Activated CD4-positive, alpha-beta T cell treated with anti-CD3 and anti-CD28 coated beads for 36 hours (primary cell): ENCODE data around the gene BRK1. TPM values are rescaled to one million over a fixed set of nuclear protein-coding genes. Genes with fewer than 3 reads are reported as not detected.
"Not testable (repeated sequence)": the region's sequence is repeated elsewhere in the genome, so short reads cannot be mapped to it uniquely, and the experiment has no call there.

Source experiments
- ATAC-seq: fragments of 200-7000 bp; cut with Tn5 transposase; one replicate; pipeline ENCODE4 v1.10.0; 2021; ENCODE audit warnings: mild to moderate bottlenecking, moderate library complexity
- CTCF ChIA-PET: fragments of 350-600 bp; sonication (Branson Sonifier 250); formaldehyde crosslinking; loops from one replicate; lab custom pipeline; 2021; ENCODE audit warnings: antibody characterized with exemption; lab: Charles Lee
- POLR2A ChIA-PET: fragments of 350-600 bp; sonication (Branson Sonifier 250); formaldehyde crosslinking; loops from one replicate; lab custom pipeline; 2021; ENCODE audit warnings: antibody characterized with exemption, inconsistent platforms; lab: Charles Lee
- DNase-seq: peaks from one replicate; pipeline ENCODE4 v3.0.0-alpha.2; 2020
- H3K27ac Mint-ChIP-seq: one replicate; pipeline ENCODE4 v1.8.0; 2021; ENCODE audit warnings: mixed read lengths
- H3K27me3 Mint-ChIP-seq: one replicate; pipeline ENCODE4 v1.8.0; 2021; ENCODE audit warnings: mixed read lengths
- H3K36me3 Mint-ChIP-seq: one replicate; pipeline ENCODE4 v1.8.0; 2021; ENCODE audit warnings: low read depth, mixed read lengths
- H3K4me1 Mint-ChIP-seq: one replicate; pipeline ENCODE4 v1.8.0; 2021; ENCODE audit warnings: mixed read lengths
- H3K4me3 Mint-ChIP-seq: one replicate; pipeline ENCODE4 v1.8.0; 2021; ENCODE audit warnings: mild to moderate bottlenecking, moderate library complexity, mixed read lengths
- H3K9me3 Mint-ChIP-seq: one replicate; pipeline ENCODE4 v1.8.0; 2021; ENCODE audit warnings: low read depth, mixed read lengths
- intact Hi-C, 2 experiments: fragments of 100-400 bp; cut with DNase I in 1 of 2; cut with micrococcal nuclease in 1 of 2; formaldehyde crosslinking; loops; one replicate each; pipeline versions ENCODE4 v1.14.2 to v1.15.1; 2022 to 2024; cut with DNase I, micrococcal nuclease
- total RNA-seq, 2 experiments: library from RNA; stranded (reverse); gene quantifications; one replicate each; pipeline ENCODE4 v1.2.3, GENCODE V29; 2021

BRK1 gene
- total RNA-seq, 2 experiments from 2014 or later, result 83.4 to 86.6 TPM

DNA sequence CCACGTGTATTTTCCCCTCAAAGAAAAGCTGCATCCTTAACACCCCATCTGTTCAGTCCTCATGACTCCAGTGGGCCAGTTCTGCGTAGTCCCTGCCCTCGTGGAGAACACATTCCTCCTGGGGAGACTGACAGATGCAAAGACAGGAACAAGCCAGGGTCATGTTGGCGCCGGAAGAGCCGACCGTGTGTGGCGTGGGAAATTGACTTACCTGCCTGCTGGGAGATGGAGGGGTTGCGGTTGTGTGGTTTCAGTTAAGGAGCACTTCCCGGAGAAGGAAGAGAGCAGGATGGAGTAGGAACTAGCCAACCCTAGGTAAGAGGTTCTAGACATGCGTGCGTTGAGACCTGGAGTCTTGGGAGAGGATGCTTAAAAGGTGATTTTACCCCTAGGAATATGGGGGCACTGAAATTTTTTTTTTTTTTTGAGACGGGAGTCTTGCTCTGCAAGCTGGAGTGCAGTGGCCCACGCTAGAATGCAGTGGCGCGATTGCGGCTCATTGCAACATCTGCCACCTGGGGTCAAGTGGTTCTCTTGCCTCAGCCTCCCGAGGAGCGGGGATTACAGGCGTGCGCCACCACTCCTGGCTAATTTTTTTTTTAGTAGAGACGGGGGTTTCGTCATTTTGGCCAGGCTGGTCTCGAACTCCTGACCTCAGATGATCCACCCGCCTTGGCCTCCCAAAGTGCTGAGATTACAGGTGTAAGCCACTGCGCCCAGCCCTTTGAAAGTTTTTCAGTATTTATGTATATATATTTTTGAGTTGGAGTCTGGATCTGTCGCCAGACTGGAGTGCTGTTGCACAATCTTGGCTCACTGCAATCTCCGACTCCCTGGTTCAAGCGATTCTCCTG lies 27.5 kb downstream of the BRK1 start:
- Mint-ChIP-seq H3K4me1 (peaks cover 28% of the 10 kb centered on the region), H3K4me3 (peak overlapping the region; percentile 97), H3K9me3 (no peaks in the 10 kb centered on the region), H3K36me3 (peaks cover 32% of the 10 kb centered on the region), H3K27me3 (no peaks in the 10 kb centered on the region), H3K27ac (peak overlapping the region; percentile 89)
- ChIA-PET POLR2A (interaction anchor here (0.7 to 1.5 kb wide), 3 partner anchors 13 to 105 kb away, joined by 3 to 7 read pairs (median 5); partner anchors contain the start of gene TATDN2), CTCF (interaction anchor here (0.6 to 1.7 kb wide), 4 partner anchors 8 to 119 kb away, joined by 3 to 4 read pairs (median 3); no protein-coding TSS in a partner anchor)
- DNase-seq, result peak; percentile 57
- intact Hi-C loops, result loop anchor here (1.0 to 5.0 kb wide), 6 partner anchors 21 to 746 kb away; partner anchors contain the start of genes IRAK2 (in 1 of the 2), SETD5 (in 1 of the 2) and TATDN2 (in 1 of the 2)
- ATAC-seq, result peak; percentile 15

- ChIA-PET CTCF (interaction anchor here (0.6 to 0.8 kb wide), 2 partner anchors 56 to 110 kb away, joined by 3 read pairs; no protein-coding TSS in a partner anchor), POLR2A (no interaction called here)
- H3K4me1 Mint-ChIP-seq, result peaks cover 34% of the 10 kb centered on the region
- peak overlapping the region; percentile 46 for H3K4me3 Mint-ChIP-seq
- ATAC-seq, result no peak
- no peaks in the 10 kb centered on the region for H3K27me3 Mint-ChIP-seq
- H3K9me3 Mint-ChIP-seq, result no peaks in the 10 kb centered on the region
- peak overlapping the region; percentile 40 for H3K27ac Mint-ChIP-seq
- DNase-seq, result no peak
- intact Hi-C loops, result no loop called here
- peaks cover 54% of the 10 kb centered on the region for H3K36me3 Mint-ChIP-seq
Measured at GRCh38 chr3:10145685-10146084, 30.2 kb downstream of the BRK1 start.

- DNase-seq (no peak), ATAC-seq (no peak)
- intact Hi-C loops, result no loop called here
- Mint-ChIP-seq H3K4me3 (no peak overlapping the region), H3K36me3 (peaks cover 54% of the 10 kb centered on the region), H3K4me1 (peaks cover 21% of the 10 kb centered on the region), H3K9me3 (no peaks in the 10 kb centered on the region), H3K27me3 (no peaks in the 10 kb centered on the region), H3K27ac (peak overlapping the region; percentile 3)
- POLR2A ChIA-PET, result interaction anchor here (0.6 kb wide), 2 partner anchors 8 to 162 kb away, joined by 5 to 6 read pairs; no protein-coding TSS in a partner anchor
- CTCF ChIA-PET, result no interaction called here
Measured at GRCh38 chr3:10149226-10149625, 33.8 kb downstream of the BRK1 start.

- Mint-ChIP-seq H3K9me3 (no peaks in the 10 kb centered on the region), H3K4me1 (peaks cover 14% of the 10 kb centered on the region), H3K27me3 (no peaks in the 10 kb centered on the region), H3K27ac (no peak overlapping the region), H3K4me3 (no peak overlapping the region), H3K36me3 (peaks cover 55% of the 10 kb centered on the region)
- no peak for DNase-seq
- intact Hi-C loops, result no loop called here
- no peak for ATAC-seq
- POLR2A ChIA-PET, result no interaction called here
- CTCF ChIA-PET, result interaction anchor here (0.9 kb wide), 1 partner anchor 113 kb away, joined by 4 read pairs; no protein-coding TSS in a partner anchor
Measured at GRCh38 chr3:10150987-10151386, 35.5 kb downstream of the BRK1 start.

DNA sequence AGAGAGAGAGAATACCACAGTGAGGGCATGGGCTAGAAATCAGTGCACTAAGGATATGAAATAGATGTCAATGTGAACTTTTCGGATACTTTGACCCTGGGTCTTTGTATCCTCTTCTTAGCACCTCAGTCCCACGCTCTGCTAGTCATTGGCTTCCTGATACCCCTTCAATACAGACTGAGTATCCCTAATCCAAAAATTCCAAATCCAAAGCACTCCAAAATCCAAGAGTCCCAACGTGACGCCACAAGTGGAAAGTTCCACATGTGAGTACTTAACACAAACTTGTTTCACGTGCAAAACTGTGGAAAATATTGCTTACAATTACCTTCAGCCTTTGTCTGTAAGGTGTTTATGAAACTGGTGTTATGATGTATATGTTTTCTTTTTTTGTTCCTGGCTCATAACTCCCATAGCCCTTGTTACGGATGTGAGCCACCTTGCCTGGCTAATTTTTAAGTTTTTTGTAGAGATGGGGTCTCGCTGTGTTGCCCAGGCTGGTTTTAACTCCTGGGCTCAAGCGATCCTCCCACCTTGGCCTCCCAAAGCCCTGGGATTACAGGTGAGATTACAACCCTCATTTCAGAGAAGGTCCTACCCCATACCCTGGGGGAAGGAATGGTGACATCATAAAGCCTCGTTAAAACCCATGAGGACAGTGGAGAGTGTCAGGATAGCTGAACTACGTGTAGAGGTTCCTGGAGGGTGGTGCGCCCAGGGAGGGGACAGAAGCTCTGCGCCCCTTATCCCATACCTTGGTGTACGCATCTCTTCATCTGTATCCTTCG lies 39.1 kb downstream of the BRK1 start:
- Mint-ChIP-seq H3K4me1 (peaks cover 1% of the 10 kb centered on the region), H3K9me3 (no peaks in the 10 kb centered on the region), H3K4me3 (no peak overlapping the region), H3K27me3 (no peaks in the 10 kb centered on the region), H3K36me3 (peaks cover 37% of the 10 kb centered on the region), H3K27ac (no peak overlapping the region)
- DNase-seq (no peak), ATAC-seq (peak; percentile 44)
- ChIA-PET POLR2A (no interaction called here), CTCF (interaction anchor here (1.0 kb wide), 1 partner anchor 10 kb away, joined by 3 read pairs; no protein-coding TSS in a partner anchor)
- intact Hi-C loops, result no loop called here

GRCh38 chr3:10155123-10155472 lies 39.6 kb downstream of the BRK1 start:
- H3K4me1 Mint-ChIP-seq, result peaks cover 1% of the 10 kb centered on the region
- H3K27me3 Mint-ChIP-seq, result no peaks in the 10 kb centered on the region
- no peak overlapping the region for H3K27ac Mint-ChIP-seq
- peaks cover 32% of the 10 kb centered on the region for H3K36me3 Mint-ChIP-seq
- H3K4me3 Mint-ChIP-seq, result no peak overlapping the region
- ChIA-PET CTCF (interaction anchor here (1.0 kb wide), 1 partner anchor 9 kb away, joined by 3 read pairs; no protein-coding TSS in a partner anchor), POLR2A (interaction anchor here (0.6 kb wide), 1 partner anchor 215 kb away, joined by 12 read pairs; no protein-coding TSS in a partner anchor)
- no peak for DNase-seq
- intact Hi-C loops, result no loop called here
- no peaks in the 10 kb centered on the region for H3K9me3 Mint-ChIP-seq
- no peak for ATAC-seq

DNA sequence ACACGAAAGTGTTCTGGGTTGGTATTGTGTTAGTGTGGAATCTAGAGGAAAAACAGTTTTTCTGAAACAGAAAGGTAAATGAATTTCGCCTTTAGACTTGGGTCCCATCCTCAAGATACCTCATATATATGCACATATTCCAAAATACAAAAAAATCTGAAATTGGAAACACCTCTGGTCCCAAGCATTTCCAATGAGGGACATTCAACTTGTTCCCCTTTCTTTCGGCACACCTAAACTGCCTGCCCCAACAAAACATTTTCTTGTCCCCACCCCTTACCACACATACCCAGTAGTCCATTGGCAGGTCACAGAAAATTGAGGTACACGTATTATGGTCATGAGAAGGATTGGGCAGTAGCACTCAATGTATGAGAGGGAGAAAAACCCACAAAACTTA lies 40.2 kb downstream of the BRK1 start:
- ATAC-seq, result no peak
- CTCF ChIA-PET, result interaction anchor here (1.0 kb wide), 1 partner anchor 8 kb away, joined by 3 read pairs; no protein-coding TSS in a partner anchor
- POLR2A ChIA-PET, result interaction anchor here (0.6 kb wide), 1 partner anchor 215 kb away, joined by 12 read pairs; no protein-coding TSS in a partner anchor

DNA sequence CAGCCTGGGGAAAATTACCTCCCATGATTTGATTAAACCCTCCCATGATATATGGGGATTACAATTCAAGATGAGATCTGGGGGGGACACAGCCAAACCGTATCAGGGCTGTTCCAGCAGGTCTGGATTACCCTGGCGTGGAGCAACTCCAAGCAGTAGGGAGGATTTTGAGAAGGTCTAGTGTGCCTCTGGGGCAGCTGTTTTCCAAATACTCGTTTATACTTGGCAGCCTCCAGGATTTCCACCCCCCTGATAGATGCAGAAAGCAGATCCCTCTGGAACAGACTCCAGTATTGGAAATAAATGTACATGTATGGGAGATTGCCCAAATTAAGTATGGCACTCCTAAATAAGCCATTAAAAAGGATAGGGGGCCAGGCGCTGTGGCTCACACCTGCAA lies 41.6 kb downstream of the BRK1 start:
- CTCF ChIA-PET, result no interaction called here
- POLR2A ChIA-PET, result no interaction called here
- H3K4me3 Mint-ChIP-seq, result no peak overlapping the region

More for the DNA sequence above, 40.2 kb downstream of the BRK1 start:
- H3K36me3 Mint-ChIP-seq, result peaks cover 26% of the 10 kb centered on the region
- H3K27me3 Mint-ChIP-seq, result no peaks in the 10 kb centered on the region
- no peak for DNase-seq
- no peak overlapping the region for H3K4me3 Mint-ChIP-seq
- H3K4me1 Mint-ChIP-seq, result peaks cover 1% of the 10 kb centered on the region
- intact Hi-C loops, result no loop called here
- H3K27ac Mint-ChIP-seq, result no peak overlapping the region
- no peaks in the 10 kb centered on the region for H3K9me3 Mint-ChIP-seq

GRCh38 chr3:10158555-10158954 lies 43.1 kb downstream of the BRK1 start:
- CTCF ChIA-PET, result interaction anchor here (1.2 kb wide), 1 partner anchor 34 kb away, joined by 3 read pairs; no protein-coding TSS in a partner anchor
- DNase-seq, intact Hi-C loops, H3K27ac Mint-ChIP-seq, POLR2A ChIA-PET, H3K27me3 Mint-ChIP-seq, ATAC-seq, H3K4me1 Mint-ChIP-seq, H3K9me3 Mint-ChIP-seq, H3K4me3 Mint-ChIP-seq: not testable (repeated sequence)
- H3K36me3 Mint-ChIP-seq, result peaks cover 10% of the 10 kb centered on the region

More for the DNA sequence above, 41.6 kb downstream of the BRK1 start:
- Mint-ChIP-seq H3K9me3 (no peaks in the 10 kb centered on the region), H3K27me3 (no peaks in the 10 kb centered on the region), H3K4me1 (peaks cover 1% of the 10 kb centered on the region), H3K27ac (no peak overlapping the region), H3K36me3 (peaks cover 15% of the 10 kb centered on the region)
- intact Hi-C loops, result no loop called here
- no peak for DNase-seq
- no peak for ATAC-seq

- H3K9me3 Mint-ChIP-seq, result no peaks in the 10 kb centered on the region
- no peak for DNase-seq
- ChIA-PET POLR2A (no interaction called here), CTCF (interaction anchor here (0.5 to 0.8 kb wide), 4 partner anchors 24 to 103 kb away, joined by 3 to 4 read pairs (median 3); no protein-coding TSS in a partner anchor)
- ATAC-seq, result no peak
- H3K36me3 Mint-ChIP-seq, result peaks cover 4% of the 10 kb centered on the region
- H3K27me3 Mint-ChIP-seq, result no peaks in the 10 kb centered on the region
- no peak overlapping the region for H3K27ac Mint-ChIP-seq
- H3K4me1 Mint-ChIP-seq, result peaks cover 1% of the 10 kb centered on the region
- intact Hi-C loops, result no loop called here
- H3K4me3 Mint-ChIP-seq, result no peak overlapping the region
Measured at GRCh38 chr3:10160346-10160745, 44.9 kb downstream of the BRK1 start.

GRCh38 chr3:10160925-10161324 lies 45.5 kb downstream of the BRK1 start:
- ATAC-seq, result no peak
- no peaks in the 10 kb centered on the region for H3K36me3 Mint-ChIP-seq
- H3K27ac Mint-ChIP-seq, result no peak overlapping the region
- intact Hi-C loops, result no loop called here
- POLR2A ChIA-PET, result no interaction called here
- H3K9me3 Mint-ChIP-seq, result no peaks in the 10 kb centered on the region
- no peak overlapping the region for H3K4me3 Mint-ChIP-seq
- CTCF ChIA-PET, result interaction anchor here (0.6 kb wide), 1 partner anchor 112 kb away, joined by 3 read pairs; no protein-coding TSS in a partner anchor
- H3K4me1 Mint-ChIP-seq, result peaks cover 2% of the 10 kb centered on the region
- no peaks in the 10 kb centered on the region for H3K27me3 Mint-ChIP-seq
- no peak for DNase-seq
